HepG2 (cell line): ENCODE data around the gene NYAP1. TPM values are rescaled to one million over a fixed set of nuclear protein-coding genes. Genes with fewer than 3 reads are reported as not detected.

Source experiments
- ATM ChIP-seq: fragments of 450-650 bp; IDR thresholded peaks from 2 replicates; pipeline ENCODE4 v1.7.1; 2017; ENCODE audit warnings: mild to moderate bottlenecking, borderline replicate concordance
- CEBPG ChIP-seq: IDR thresholded peaks from 2 replicates; pipeline ENCODE4 v1.6.1; 2016
- GMEB1 ChIP-seq: sonication (generic); formaldehyde crosslinking; IDR thresholded peaks from 2 replicates; pipeline ENCODE4 v1.5.1; 2020; ENCODE audit warnings: missing genetic modification reagents, mild to moderate bottlenecking, borderline replicate concordance
- GZF1 ChIP-seq: sonication (generic); formaldehyde crosslinking; IDR thresholded peaks from 2 replicates; pipeline ENCODE4 v1.5.1; 2020; ENCODE audit warnings: mild to moderate bottlenecking, missing genetic modification reagents
- IRF2 ChIP-seq: IDR thresholded peaks from 2 replicates; pipeline ENCODE4 v1.6.1; 2018; ENCODE audit warnings: missing genetic modification reagents, missing compliant biosample characterization
- KAT7 ChIP-seq: IDR thresholded peaks from 2 replicates; pipeline ENCODE4 v1.6.1; 2018; ENCODE audit warnings: borderline replicate concordance, missing compliant biosample characterization
- NFKB2 ChIP-seq: sonication (generic); formaldehyde crosslinking; IDR thresholded peaks from 2 replicates; pipeline ENCODE4 v1.4.0; 2020; ENCODE audit warnings: missing genetic modification reagents, borderline replicate concordance
- NFYC ChIP-seq: IDR thresholded peaks from 2 replicates; pipeline ENCODE4 v1.6.1; 2016; ENCODE audit warnings: missing genetic modification reagents, missing compliant biosample characterization
- PREB ChIP-seq: sonication (generic); formaldehyde crosslinking; IDR thresholded peaks from 2 replicates; pipeline ENCODE4 v1.4.0; 2020; ENCODE audit warnings: missing genetic modification reagents
- REST ChIP-seq, 2 experiments: IDR thresholded peaks; 2 replicates each; pipeline ENCODE4 v1.6.1; 2011 to 2012; ENCODE audit warnings: low read length in 2 of 2, borderline replicate concordance in 1 of 2, low read depth in 1 of 2, mild to moderate bottlenecking in 1 of 2, moderate library complexity in 1 of 2
- SKI ChIP-seq: fragments of 450-650 bp; IDR thresholded peaks from one replicate; pipeline ENCODE4 v1.6.1; 2018; ENCODE audit warnings: mild to moderate bottlenecking; ENCODE audit not compliant: partially characterized antibody
- SMAD9 ChIP-seq: sonication (generic); formaldehyde crosslinking; IDR thresholded peaks from 2 replicates; pipeline ENCODE4 v1.5.1; 2020; ENCODE audit warnings: mild to moderate bottlenecking, missing genetic modification reagents
- SOX6 ChIP-seq, 2 experiments: fragments of 450-650 bp in 1 of 2; sonication (generic) in 1 of 2; formaldehyde crosslinking in 1 of 2; IDR thresholded peaks; 2 replicates each; pipeline versions ENCODE4 v1.4.0 to v1.6.1; 2017 to 2020; ENCODE audit warnings: antibody characterized with exemption in 1 of 2, mild to moderate bottlenecking in 1 of 2, missing genetic modification reagents in 1 of 2
- TFDP1 ChIP-seq: IDR thresholded peaks from 2 replicates; pipeline ENCODE4 v1.6.1; 2016; ENCODE audit warnings: missing compliant biosample characterization, missing genetic modification reagents, borderline replicate concordance
- TGIF2 ChIP-seq: IDR thresholded peaks from 2 replicates; pipeline ENCODE4 v1.6.1; 2016; ENCODE audit warnings: control low read depth, missing compliant biosample characterization
- ZBTB21 ChIP-seq: sonication (generic); formaldehyde crosslinking; IDR thresholded peaks from 2 replicates; pipeline ENCODE4 v1.4.0; 2020; ENCODE audit warnings: missing genetic modification reagents
- ZFP36 ChIP-seq: fragments of 150-350 bp; IDR thresholded peaks from 2 replicates; pipeline ENCODE4 v1.6.1; 2018; ENCODE audit warnings: borderline replicate concordance, low read length, low read depth; ENCODE audit not compliant: partially characterized antibody
- ZNF382 ChIP-seq: sonication (generic); formaldehyde crosslinking; IDR thresholded peaks from 2 replicates; pipeline ENCODE4 v1.5.0; 2020; ENCODE audit warnings: missing genetic modification reagents, mild to moderate bottlenecking, borderline replicate concordance
- ZNF629 ChIP-seq: sonication (generic); formaldehyde crosslinking; conservative IDR thresholded peaks from 2 replicates; pipeline ENCODE4 v1.5.0; 2020; ENCODE audit warnings: missing genetic modification reagents
- ZNF644 ChIP-seq: IDR thresholded peaks from 2 replicates; pipeline ENCODE4 v1.6.1; 2016; ENCODE audit warnings: low read depth
- ZSCAN9 ChIP-seq: IDR thresholded peaks from 2 replicates; pipeline ENCODE4 v1.6.1; 2016; ENCODE audit warnings: borderline replicate concordance
- polyA plus RNA-seq, 8 experiments: library from polyadenylated mRNA; depleted of rRNA in 3 of 8; stranded (reverse) in 7 of 8; unstranded in 1 of 8; fragments of >200 nt; fragmentation: Illumina TruSeq in 4 of 8; extraction: Trizol in 4 of 8; gene quantifications; 2 replicates each; pipeline versions ENCODE4 v1.2.1 to v1.2.3, GENCODE V29; 2011 to 2016; ENCODE audit warnings: low read depth in 4 of 8, missing spikeins in 1 of 8, mixed read lengths in 1 of 8; ENCODE audit not compliant: insufficient read depth in 1 of 8
- total RNA-seq, 5 experiments: library from RNA; depleted of rRNA; stranded (reverse); fragments of >200 nt; fragmentation: Illumina TruSeq; extraction: Trizol; gene quantifications; 2 replicates each; pipeline ENCODE4 v1.2.3, GENCODE V29; 2016; ENCODE audit warnings: low read depth in 1 of 5
- TF ChIP-seq, protein P1 (sequence below): sonication (generic); formaldehyde crosslinking; IDR thresholded peaks from 2 replicates; pipeline ENCODE4 v1.8.1; 2023; ENCODE audit warnings: missing genetic modification reagents, mild to moderate bottlenecking, borderline replicate concordance

Gene NYAP1
- total and polyA plus RNA-seq, 2 of the 13 experiments (the other 11 are each of a cell fraction or from before 2014, with no cell fraction given), result 0.15 to 0.46 TPM

- TF ChIP-seq SKI (no peak), ZFP36 (no peak), NFYC (CRISPR knock-in tag) (peak; percentile 67), ZNF382 (CRISPR knock-in tag) (no peak), REST (IDR thresholded peaks at IDR 0.05; ENCODE audit: borderline replicate concordance in 1 of 2, low read depth in 1 of 2, low read length in 2 of 2) (no peak), ZBTB21 (CRISPR knock-in tag) (0 out of 2 replicates have a peak, but pooled peaks have one; percentile 10), PREB (CRISPR knock-in tag) (no peak), SMAD9 (CRISPR knock-in tag) (no peak), TFDP1 (no peak), GMEB1 (CRISPR knock-in tag) (peak; percentile 35; the same call in 1 of the 2 replicates), CEBPG (CRISPR knock-in tag) (peak; percentile 87), SOX6 (IDR thresholded peaks at IDR 0.05) (no peak), SOX6 (CRISPR knock-in tag; IDR thresholded peaks at IDR 0.05) (peak; percentile 57; the same call in 1 of the 2 replicates), GZF1 (CRISPR knock-in tag) (no peak), KAT7 (CRISPR knock-in tag) (no peak), ZNF629 (CRISPR knock-in tag) (no peak), ZNF644 (0 out of 2 replicates have a peak, but pooled peaks have one; percentile 10), IRF2 (CRISPR knock-in tag) (peak; percentile 63; the same call in 1 of the 2 replicates), NFKB2 (CRISPR knock-in tag) (no peak), TGIF2 (CRISPR knock-in tag) (no peak; the same call in 1 of the 2 replicates), ATM (no peak), ZSCAN9 (CRISPR knock-in tag) (peak; percentile 91; the same call in 1 of the 2 replicates)
- TF ChIP-seq, protein P1, sequence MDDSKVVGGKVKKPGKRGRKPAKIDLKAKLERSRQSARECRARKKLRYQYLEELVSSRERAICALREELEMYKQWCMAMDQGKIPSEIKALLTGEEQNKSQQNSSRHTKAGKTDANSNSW (CRISPR knock-in tag), result no peak
Observed at GRCh38 chr7:100540073-100540723, 56.5 kb downstream of the NYAP1 start (continued).
